ENCODE results near the gene CAMSAP1.
"Not testable (repeated sequence)": the region's sequence is repeated elsewhere in the genome, so short reads cannot be mapped to it uniquely, and the experiment has no call there.

The CAMSAP1 gene

DNA sequence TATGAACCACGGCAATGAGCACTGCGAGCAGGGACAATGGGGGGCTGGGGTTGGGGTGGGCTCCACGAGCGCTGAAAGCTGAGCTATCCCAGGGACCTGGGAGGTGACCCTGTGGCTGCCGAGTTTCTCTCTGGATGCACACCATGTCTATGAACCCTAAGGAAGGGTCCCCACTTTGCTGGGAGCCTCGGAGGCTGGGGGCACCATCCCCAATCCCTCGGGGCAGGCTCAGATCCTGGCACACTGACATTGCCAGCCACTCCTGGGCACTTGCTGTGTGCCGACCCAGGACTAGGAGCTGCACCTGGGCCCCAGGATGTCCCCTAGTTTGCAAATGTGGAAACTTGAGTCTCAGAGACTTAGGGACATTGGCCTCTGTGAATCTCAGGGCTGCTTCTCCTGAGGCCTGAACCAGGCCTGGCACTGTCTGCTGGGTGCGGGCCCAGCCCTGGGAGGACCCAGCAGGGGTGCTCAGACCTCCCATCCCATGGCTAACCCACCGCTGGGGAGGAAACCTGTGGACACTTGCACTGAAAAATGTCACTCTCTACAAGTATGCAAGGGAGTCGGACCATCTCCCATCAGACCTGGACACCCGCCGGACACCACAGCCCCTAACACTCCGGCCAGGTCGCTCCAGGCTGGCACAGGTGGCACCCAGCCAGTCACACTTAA lies 13.0 kb upstream of the CAMSAP1 start:
- H3K27ac ChIP-seq = peak overlapping the region; percentile 34
- ChIA-PET POLR2A (ENCODE audit: low non-redundant PET) (no interaction called here), CTCF (no interaction called here)
- DNase-seq (ENCODE audit: low spot score) = no peak
- TF ChIP-seq CTCF (conservative IDR thresholded peaks at IDR 0.05; ENCODE audit: low read depth) = no peak

- no peak overlapping the region for H3K27ac ChIP-seq
- CTCF ChIA-PET = no interaction called here
- POLR2A ChIA-PET (ENCODE audit: low non-redundant PET) = no interaction called here
- no peak for DNase-seq (ENCODE audit: low spot score)
- TF ChIP-seq CTCF (conservative IDR thresholded peaks at IDR 0.05; ENCODE audit: low read depth) = no peak
Measured at GRCh38 chr9:135919318-135919890, 12.1 kb upstream of the CAMSAP1 start.

DNA sequence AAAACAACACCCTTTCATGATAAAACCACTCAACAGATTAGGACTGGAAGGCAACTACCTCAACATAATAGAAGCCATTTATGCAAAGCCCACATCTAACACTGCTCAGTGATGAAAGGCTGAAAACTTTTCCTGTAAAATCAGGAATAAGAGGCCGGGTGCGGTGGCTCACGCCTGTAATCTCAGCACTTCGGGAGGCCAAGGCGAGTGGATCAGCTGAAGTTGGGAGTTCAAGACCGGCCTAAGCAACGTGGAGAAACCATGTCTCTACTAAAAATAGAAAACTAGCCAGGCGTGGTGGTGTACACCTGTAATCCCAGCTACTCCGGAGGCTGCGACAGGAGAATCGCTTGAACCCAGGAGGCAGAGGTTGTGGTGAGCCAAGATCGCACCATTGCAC lies 8.9 kb upstream of the CAMSAP1 start:
- DNase-seq (ENCODE audit: low spot score); POLR2A ChIA-PET (ENCODE audit: low non-redundant PET); H3K27ac ChIP-seq: not testable (repeated sequence)
- CTCF ChIA-PET = interaction anchor here (0.7 kb wide), 1 partner anchor 119 kb away, joined by 3 read pairs; no protein-coding TSS in a partner anchor

- no peak overlapping the region for H3K27ac ChIP-seq
- TF ChIP-seq CTCF (conservative IDR thresholded peaks at IDR 0.05; ENCODE audit: low read depth) = no peak
- DNase-seq (ENCODE audit: low spot score) = no peak
- ChIA-PET CTCF (no interaction called here), POLR2A (ENCODE audit: low non-redundant PET) (no interaction called here)
Measured at GRCh38 chr9:135914921-135915320, 7.6 kb upstream of the CAMSAP1 start.

GRCh38 chr9:135911233-135911632 lies 3.9 kb upstream of the CAMSAP1 start:
- H3K27ac ChIP-seq; POLR2A ChIA-PET (ENCODE audit: low non-redundant PET); DNase-seq (ENCODE audit: low spot score): not testable (repeated sequence)
- CTCF ChIA-PET = interaction anchor here (0.7 kb wide), 1 partner anchor 137 kb away, joined by 3 read pairs; no protein-coding TSS in a partner anchor

DNA sequence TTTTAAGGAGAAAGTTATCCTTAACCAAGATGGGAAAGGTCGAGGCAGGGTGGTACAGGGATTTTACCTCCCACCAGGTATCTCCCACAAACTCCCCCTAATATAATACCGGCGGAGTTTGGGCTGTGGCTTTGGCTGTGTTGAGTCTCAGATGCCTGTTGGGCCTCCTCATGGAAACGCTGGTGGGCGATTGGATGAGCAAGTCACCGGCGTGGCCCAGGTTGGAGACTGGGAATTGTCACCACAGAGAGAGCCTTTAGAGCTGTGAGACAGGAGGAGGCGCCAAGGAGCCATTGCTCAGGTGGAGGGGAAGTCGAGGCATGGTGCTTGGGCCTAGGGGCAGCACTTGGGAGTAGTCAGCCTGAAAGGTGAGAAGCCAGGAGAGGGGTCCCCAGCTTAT lies 3.4 kb upstream of the CAMSAP1 start:
- DNase-seq (ENCODE audit: low spot score) = no peak
- no peak overlapping the region for H3K27ac ChIP-seq
- ChIA-PET POLR2A (ENCODE audit: low non-redundant PET) (no interaction called here), CTCF (interaction anchor here (0.7 kb wide), 1 partner anchor 137 kb away, joined by 3 read pairs; no protein-coding TSS in a partner anchor)
- no peak for TF ChIP-seq CTCF (conservative IDR thresholded peaks at IDR 0.05; ENCODE audit: low read depth)

DNA sequence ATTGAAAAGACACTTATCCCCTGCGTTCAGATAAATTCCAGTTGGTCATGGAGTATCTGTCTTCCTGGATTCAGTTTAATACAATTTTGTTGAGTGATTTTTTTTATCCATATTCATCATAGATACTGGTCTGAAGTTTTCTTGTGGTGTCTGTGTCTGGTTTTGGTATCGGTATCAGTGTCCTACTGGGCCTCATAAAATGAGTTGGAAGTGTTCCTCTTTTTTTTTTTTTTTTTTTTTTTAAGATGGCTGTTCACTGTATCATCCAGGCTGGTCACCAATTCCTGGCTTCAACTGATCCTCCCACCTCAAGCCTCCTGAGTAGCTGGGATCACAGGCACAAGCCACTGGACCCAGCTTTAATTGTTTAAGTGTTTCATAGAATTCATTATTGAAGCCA lies 2.9 kb upstream of the CAMSAP1 start:
- no peak overlapping the region for H3K27ac ChIP-seq
- TF ChIP-seq CTCF (conservative IDR thresholded peaks at IDR 0.05; ENCODE audit: low read depth) = no peak
- POLR2A ChIA-PET (ENCODE audit: low non-redundant PET) = no interaction called here
- DNase-seq (ENCODE audit: low spot score) = no peak
- CTCF ChIA-PET = interaction anchor here (0.7 to 1.0 kb wide), 2 partner anchors 57 to 138 kb away, joined by 3 to 4 read pairs; no protein-coding TSS in a partner anchor
